HG03103 (cell line): ENCODE results near the gene CIB4.

Experiments used
- ATAC-seq: cut with Tn5 transposase; IDR thresholded peaks from one replicate; pipeline ENCODE4 v1.9.1; 2021; ENCODE audit warnings: low read depth; ENCODE audit not compliant: unreplicated experiment

Gene CIB4

GRCh38 chr2:26534865-26535662 is 106.1 kb downstream of the CIB4 start:
- ATAC-seq = no peak

- ATAC-seq = no peak
Measured at GRCh38 chr2:26534098-26534864, 106.9 kb downstream of the CIB4 start.

GRCh38 chr2:26533661-26534060 is 107.5 kb downstream of the CIB4 start:
- ATAC-seq = no peak

- ATAC-seq = no peak
Measured at GRCh38 chr2:26532301-26533250, 108.6 kb downstream of the CIB4 start.
